Measurements from ENCODE around the gene ST6GALNAC1. TPM values are rescaled to one million over a fixed set of nuclear protein-coding genes. Genes with fewer than 3 reads are reported as not detected.
A peak's percentile ranks its signal among the peaks of the same experiment; 100 is the strongest.
"Not testable (repeated sequence)": the region's sequence is repeated elsewhere in the genome, so short reads cannot be mapped to it uniquely, and the experiment has no call there.

Gene ST6GALNAC1
- total RNA-seq, 1 donor from 2014 or later: not detected

- no peak for DNase-seq (ENCODE audit: low spot score)
These were observed 30.3 kb downstream of the ST6GALNAC1 start for GRCh38 chr17:76612977-76613851.

GRCh38 chr17:76612465-76612864 lies 31.1 kb downstream of the ST6GALNAC1 start:
- DNase-seq (ENCODE audit: low spot score): no peak

GRCh38 chr17:76611758-76612157 lies 31.8 kb downstream of the ST6GALNAC1 start:
- DNase-seq (ENCODE audit: low spot score): no peak

DNA sequence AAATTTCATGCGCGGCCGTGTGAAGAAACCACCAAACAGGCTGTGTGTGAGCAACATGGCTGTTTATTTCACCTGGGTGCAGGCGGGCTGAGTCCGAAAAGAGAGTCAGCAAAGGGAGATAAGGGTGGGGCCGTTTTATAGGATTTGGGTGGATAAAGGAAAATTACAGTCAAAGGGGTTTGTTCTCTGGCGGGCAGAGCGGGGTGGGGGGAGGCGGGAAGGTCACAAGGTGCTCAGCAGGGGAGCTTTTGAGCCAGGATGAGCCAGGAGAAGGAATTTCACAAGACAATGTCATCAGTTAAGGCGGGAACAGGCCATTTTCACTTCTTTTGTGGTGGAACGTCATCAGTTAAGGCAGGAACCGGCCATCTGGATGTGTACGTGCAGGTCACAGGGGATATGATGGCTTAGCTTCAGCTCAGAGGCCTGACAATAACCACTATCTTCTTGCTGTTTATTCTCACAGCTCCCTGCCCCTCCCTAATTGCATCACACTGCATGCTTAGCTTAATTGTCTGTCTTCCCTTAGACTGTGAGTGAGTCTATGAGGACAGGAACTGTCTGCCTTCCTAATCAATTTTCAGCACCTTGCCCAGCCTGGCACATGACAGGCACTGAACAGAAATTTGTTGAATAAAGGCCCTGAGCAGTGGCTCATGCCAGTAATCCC lies 32.3 kb downstream of the ST6GALNAC1 start:
- not testable (repeated sequence) for DNase-seq (ENCODE audit: low spot score)

GRCh38 chr17:76606685-76607084 lies 36.9 kb downstream of the ST6GALNAC1 start:
- DNase-seq (ENCODE audit: low spot score): not testable (repeated sequence)

GRCh38 chr17:76601065-76601464 lies 42.5 kb downstream of the ST6GALNAC1 start:
- DNase-seq (ENCODE audit: low spot score): no peak

GRCh38 chr17:76599694-76600460 lies 43.7 kb downstream of the ST6GALNAC1 start:
- DNase-seq (ENCODE audit: low spot score): no peak

DNA sequence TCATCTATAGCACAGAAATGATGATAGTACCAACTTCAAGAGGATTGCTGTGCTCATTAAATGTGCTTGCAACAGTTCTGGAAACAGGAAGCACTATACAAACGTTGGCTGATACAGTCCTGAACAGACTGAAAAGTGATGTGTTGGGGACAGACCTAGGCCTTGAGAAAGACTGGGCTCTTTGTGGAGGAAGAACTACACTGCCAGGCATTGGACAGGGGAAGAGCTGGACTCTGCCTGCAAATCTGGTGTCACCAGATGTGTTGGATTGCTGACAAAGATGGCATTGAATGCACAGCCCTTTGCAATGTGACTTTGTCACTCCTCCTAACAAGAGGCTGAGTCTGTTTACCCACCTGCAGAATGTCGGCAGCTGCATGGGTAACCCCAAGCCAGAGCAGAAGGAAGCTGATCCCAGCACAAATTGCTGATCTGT lies 45.5 kb downstream of the ST6GALNAC1 start:
- no peak for DNase-seq (ENCODE audit: low spot score)

DNA sequence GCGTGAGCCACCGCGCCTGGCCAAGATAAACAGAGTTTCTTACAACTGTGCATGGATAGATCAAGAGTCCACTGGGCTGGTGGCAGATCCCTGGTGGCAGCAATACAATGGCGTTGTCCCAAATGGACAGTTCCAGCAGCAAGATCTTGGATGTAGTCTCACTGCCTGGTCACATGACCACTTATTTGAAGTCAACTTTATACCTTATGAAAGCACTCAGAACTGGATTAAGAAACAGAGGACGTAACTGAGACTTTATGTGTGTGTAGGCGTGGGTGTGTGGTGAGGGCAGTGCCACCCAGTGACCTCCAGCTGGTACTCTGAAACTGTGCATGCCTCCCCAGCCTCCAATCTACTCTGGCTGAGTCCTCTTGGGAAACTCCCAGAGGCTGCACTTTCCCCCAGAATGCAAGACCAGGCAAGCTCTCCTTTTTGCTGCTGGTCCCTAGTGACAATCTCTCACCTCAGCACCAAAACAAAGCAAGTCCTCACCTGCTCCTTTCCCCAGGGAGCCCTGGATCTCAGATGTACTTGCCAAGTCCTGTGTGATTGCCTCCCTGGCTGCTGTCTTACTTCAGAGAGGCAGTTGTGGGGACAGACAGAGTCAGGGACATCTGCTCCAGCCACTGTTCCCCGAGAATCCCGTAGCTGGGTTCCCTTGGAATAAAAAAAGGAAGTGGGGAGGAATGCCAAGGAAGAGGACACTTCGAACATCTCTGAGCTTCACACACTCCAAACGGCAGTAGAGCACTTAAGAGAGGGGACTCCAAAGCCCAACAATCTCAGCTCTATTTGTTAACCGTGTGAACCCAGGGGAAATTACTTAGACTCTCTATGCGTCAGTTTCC lies 46.2 kb downstream of the ST6GALNAC1 start:
- DNase-seq (ENCODE audit: low spot score): peak; percentile 33

GRCh38 chr17:76594690-76595089 lies 48.9 kb downstream of the ST6GALNAC1 start:
- no peak for DNase-seq (ENCODE audit: low spot score)

DNA sequence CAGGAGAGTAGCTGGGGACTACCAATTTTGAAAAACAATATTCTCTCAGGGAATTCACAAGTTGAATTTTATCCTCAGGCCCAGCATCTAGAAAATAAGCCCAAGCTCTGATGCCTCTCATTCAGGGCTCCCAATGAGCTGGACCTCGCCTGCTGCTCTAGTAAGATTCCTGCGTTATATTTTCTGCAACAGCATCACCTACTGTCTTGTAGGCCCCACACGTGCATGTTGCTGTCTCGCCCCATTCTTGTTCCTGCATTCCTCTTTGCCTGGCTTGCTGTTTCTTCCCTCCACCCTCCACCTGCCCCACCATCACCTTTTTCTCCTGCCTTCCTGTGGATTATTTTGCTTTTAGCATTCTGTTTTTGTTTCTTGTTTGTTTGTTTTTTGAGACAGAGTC lies 49.6 kb downstream of the ST6GALNAC1 start:
- no peak for DNase-seq (ENCODE audit: low spot score)

GRCh38 chr17:76593384-76593826 lies 50.2 kb downstream of the ST6GALNAC1 start:
- no peak for DNase-seq (ENCODE audit: low spot score)

DNA sequence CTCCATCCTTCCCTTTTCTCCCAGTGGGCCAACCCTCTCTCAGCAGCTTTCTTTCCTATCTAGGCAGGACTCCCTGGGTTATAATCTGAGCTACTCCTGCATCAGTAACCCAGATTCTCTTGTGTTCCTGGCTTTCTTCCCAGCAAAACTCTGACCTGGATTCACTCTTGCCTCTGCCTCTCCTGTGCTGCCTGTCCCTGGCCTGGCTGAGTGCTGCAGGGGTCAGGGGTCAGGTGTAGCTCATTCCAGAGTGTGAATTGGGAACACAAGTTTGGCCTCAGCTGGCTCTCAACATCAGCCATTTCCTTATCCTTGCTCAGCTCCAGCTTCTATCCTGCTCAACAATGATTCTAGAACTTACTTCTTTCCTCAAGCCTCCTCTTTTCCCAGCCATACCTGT lies 55.4 kb downstream of the ST6GALNAC1 start:
- no peak for DNase-seq (ENCODE audit: low spot score)

- peak; percentile 32 for DNase-seq (ENCODE audit: low spot score)
These were observed 56.6 kb downstream of the ST6GALNAC1 start for GRCh38 chr17:76586741-76587487.

- DNase-seq (ENCODE audit: low spot score): peak; percentile 46
These were observed 57.6 kb downstream of the ST6GALNAC1 start, which contains the start of gene ST6GALNAC2 for GRCh38 chr17:76585649-76586593. TSS of gene ST6GALNAC2 (minus strand) at chr17:76585860. CDS start at chr17:76585808, 52 bp downstream.

DNA sequence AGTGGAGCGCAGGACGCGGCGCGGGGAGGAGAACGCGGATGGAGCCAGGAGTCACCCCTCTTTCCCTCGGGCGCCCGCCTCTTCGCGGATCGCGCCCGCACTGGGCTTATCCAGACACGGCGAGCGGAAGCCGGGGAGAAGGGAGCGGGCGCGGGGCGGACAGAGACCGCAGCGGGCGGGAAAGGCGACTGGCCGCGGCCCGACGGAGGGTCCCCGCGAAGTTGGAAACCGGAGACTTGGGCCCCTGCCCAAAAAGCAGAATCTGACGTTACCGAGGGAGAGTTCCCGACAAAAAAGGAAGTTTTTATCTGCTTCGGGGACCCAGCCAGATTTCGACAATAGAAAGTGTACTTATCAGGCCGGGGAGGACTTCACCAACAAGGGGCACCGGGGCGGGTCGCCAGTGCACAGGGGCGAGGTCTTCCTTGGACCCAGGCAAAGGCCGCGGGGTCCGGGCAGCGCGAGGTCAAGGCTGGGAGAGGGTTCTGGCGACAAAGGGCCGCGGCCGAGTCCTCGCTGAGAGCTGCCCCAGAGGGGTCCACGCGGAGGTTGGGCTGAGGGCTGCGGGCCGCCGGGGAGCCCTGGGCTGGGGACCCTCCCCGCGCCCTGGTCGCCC lies 58.4 kb downstream of the ST6GALNAC1 start:
- DNase-seq (ENCODE audit: low spot score): no peak

GRCh38 chr17:76584427-76585032 lies 59.0 kb downstream of the ST6GALNAC1 start:
- DNase-seq (ENCODE audit: low spot score): no peak

DNA sequence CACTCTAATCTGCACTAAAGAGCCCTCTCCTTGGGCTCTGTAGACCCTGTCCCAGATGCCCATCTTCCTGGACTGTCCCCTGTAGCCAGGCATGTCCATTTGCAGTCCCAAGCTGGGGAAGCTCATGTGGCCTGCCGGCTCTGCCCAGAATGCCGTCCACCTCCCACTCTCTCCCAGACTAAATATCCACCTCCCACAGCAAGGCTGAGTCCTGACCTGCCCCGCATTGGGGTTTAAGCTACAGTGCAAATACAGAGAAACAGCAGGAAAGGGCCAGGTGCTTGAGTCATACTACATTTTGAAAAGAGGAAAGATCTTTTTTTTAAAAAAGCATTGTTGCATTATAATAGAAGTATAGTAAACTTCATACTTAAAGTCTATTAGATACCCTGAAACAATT lies 60.9 kb downstream of the ST6GALNAC1 start:
- no peak for DNase-seq (ENCODE audit: low spot score)
